ENCODE data around the gene ERC2.

DNA sequence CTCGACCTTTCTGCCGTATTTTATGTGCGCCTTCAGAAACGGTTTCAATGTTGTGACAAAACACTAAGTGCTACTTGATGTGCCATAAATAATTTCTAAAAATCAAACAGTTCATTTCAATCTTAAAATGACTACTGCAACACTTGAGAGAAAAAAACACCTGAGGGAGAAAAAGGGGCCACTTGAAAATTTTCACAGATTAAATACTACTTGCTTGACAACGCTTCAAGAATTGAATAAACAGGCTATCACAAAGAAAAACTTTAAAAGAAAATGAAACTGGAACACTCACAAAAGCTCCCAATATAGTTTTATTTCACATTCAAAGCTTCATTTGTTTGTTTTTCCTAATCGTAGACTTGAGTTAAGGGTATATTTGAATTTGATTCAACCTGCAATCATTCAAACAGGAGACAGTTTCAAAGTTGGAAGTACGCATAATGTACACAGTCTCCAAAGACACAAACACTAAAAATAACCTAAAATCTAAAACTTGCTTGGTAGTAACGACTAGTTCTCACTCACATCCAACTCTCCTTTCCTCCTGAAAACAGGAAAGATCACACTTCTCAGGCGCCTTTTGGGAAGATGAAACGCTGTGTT, 380.7 kb downstream of the ERC2 start:
- TF ChIP-seq, protein P1, sequence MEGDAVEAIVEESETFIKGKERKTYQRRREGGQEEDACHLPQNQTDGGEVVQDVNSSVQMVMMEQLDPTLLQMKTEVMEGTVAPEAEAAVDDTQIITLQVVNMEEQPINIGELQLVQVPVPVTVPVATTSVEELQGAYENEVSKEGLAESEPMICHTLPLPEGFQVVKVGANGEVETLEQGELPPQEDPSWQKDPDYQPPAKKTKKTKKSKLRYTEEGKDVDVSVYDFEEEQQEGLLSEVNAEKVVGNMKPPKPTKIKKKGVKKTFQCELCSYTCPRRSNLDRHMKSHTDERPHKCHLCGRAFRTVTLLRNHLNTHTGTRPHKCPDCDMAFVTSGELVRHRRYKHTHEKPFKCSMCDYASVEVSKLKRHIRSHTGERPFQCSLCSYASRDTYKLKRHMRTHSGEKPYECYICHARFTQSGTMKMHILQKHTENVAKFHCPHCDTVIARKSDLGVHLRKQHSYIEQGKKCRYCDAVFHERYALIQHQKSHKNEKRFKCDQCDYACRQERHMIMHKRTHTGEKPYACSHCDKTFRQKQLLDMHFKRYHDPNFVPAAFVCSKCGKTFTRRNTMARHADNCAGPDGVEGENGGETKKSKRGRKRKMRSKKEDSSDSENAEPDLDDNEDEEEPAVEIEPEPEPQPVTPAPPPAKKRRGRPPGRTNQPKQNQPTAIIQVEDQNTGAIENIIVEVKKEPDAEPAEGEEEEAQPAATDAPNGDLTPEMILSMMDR (IDR thresholded peaks at IDR 0.05) = no peak
- TF ChIP-seq POLR2A (IDR thresholded peaks at IDR 0.05) = no peak
- TF ChIP-seq POLR2AphosphoS5 (IDR thresholded peaks at IDR 0.05) = no peak
